Esophagus muscularis mucosa (tissue), 3 donors: ENCODE results near the gene UNC13A.

Source experiments
- POLR2AphosphoS5 ChIP-seq, 2 donors: sonication (generic); formaldehyde crosslinking; IDR thresholded peaks; one replicate each; pipeline ENCODE4 v1.6.1; 2017; ENCODE audit warnings: antibody characterized with exemption in 2 of 2
- TF ChIP-seq, protein P1 (sequence below), 3 experiments: fragments of 200-600 bp in 2 of 3; fragments of 450-650 bp in 1 of 3; sonication (generic) in 2 of 3; IDR thresholded peaks; one replicate each; pipeline ENCODE4 v1.5.1; 2017 to 2019; ENCODE audit warnings: antibody characterized with exemption in 3 of 3, mild to moderate bottlenecking in 2 of 3, moderate library complexity in 1 of 3

DNA sequence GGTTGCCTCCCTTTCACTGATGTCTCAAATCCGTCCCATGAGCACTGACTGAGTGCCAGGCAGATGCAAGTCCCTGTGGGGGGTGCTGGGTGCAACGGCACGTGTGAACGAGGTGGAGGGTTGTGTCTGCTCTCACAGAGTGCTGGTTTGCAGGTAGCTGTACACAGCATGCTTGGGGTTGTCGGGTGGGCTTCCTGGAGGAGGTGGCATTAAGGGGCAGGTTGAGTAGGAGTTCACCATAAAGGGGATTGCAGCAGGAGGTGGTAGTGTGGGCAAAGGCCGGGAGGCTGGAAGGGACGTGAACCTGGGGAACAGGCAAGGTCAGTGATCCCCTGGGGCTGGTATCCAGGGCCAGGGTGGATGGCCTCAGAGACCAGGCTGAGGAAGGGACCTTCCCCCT lies 115.5 kb downstream of the UNC13A start:
- TF ChIP-seq, protein P1, sequence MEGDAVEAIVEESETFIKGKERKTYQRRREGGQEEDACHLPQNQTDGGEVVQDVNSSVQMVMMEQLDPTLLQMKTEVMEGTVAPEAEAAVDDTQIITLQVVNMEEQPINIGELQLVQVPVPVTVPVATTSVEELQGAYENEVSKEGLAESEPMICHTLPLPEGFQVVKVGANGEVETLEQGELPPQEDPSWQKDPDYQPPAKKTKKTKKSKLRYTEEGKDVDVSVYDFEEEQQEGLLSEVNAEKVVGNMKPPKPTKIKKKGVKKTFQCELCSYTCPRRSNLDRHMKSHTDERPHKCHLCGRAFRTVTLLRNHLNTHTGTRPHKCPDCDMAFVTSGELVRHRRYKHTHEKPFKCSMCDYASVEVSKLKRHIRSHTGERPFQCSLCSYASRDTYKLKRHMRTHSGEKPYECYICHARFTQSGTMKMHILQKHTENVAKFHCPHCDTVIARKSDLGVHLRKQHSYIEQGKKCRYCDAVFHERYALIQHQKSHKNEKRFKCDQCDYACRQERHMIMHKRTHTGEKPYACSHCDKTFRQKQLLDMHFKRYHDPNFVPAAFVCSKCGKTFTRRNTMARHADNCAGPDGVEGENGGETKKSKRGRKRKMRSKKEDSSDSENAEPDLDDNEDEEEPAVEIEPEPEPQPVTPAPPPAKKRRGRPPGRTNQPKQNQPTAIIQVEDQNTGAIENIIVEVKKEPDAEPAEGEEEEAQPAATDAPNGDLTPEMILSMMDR (IDR thresholded peaks at IDR 0.05), result no peak
- no peak for TF ChIP-seq POLR2AphosphoS5 (IDR thresholded peaks at IDR 0.05)
